ENCODE results near the gene SNX10.

SNX10 gene

GRCh38 chr7:26378016-26378415 lies 86.4 kb downstream of the SNX10 start:
- TF ChIP-seq EP300 (IDR thresholded peaks at IDR 0.05; ENCODE audit: borderline replicate concordance) (no peak), YY1 (IDR thresholded peaks at IDR 0.05; ENCODE audit: low read depth) (no peak), CREB1 (IDR thresholded peaks at IDR 0.05; ENCODE audit: low read depth) (no peak), EGR1 (IDR thresholded peaks at IDR 0.05) (no peak), RAD21 (IDR thresholded peaks at IDR 0.05; ENCODE audit: low read depth) (no peak), ZBTB7A (IDR thresholded peaks at IDR 0.05; ENCODE audit: low read depth) (no peak), REST (IDR thresholded peaks at IDR 0.05; ENCODE audit: low read depth) (no peak), USF1 (IDR thresholded peaks at IDR 0.05) (no peak), CEBPB (IDR thresholded peaks at IDR 0.05) (no peak), TAF1 (IDR thresholded peaks at IDR 0.05; ENCODE audit: low read depth) (no peak), TEAD4 (IDR thresholded peaks at IDR 0.05) (no peak), MAX (IDR thresholded peaks at IDR 0.05) (no peak), FOXM1 (IDR thresholded peaks at IDR 0.05; ENCODE audit: borderline replicate concordance, low read depth) (no peak), TCF12 (IDR thresholded peaks at IDR 0.05; ENCODE audit: low read depth) (no peak), NFIC (IDR thresholded peaks at IDR 0.05) (no peak)

GRCh38 chr7:26379711-26380110 lies 88.0 kb downstream of the SNX10 start:
- TF ChIP-seq REST (IDR thresholded peaks at IDR 0.05; ENCODE audit: low read depth) = no peak
- TF ChIP-seq EP300 (IDR thresholded peaks at IDR 0.05; ENCODE audit: borderline replicate concordance) = no peak
- TF ChIP-seq USF1 (IDR thresholded peaks at IDR 0.05) = no peak

- no peak for TF ChIP-seq MAX (IDR thresholded peaks at IDR 0.05)
- no peak for TF ChIP-seq TCF12 (IDR thresholded peaks at IDR 0.05; ENCODE audit: low read depth)
- no peak for TF ChIP-seq REST (IDR thresholded peaks at IDR 0.05; ENCODE audit: low read depth)
- no peak for TF ChIP-seq RAD21 (IDR thresholded peaks at IDR 0.05; ENCODE audit: low read depth)
- TF ChIP-seq EP300 (IDR thresholded peaks at IDR 0.05; ENCODE audit: borderline replicate concordance) = no peak
- TF ChIP-seq CEBPB (IDR thresholded peaks at IDR 0.05) = 0 out of 2 replicates have a peak, but pooled peaks have one; percentile 16
- no peak for TF ChIP-seq NFIC (IDR thresholded peaks at IDR 0.05)
- no peak for TF ChIP-seq USF1 (IDR thresholded peaks at IDR 0.05)
- no peak for TF ChIP-seq YY1 (IDR thresholded peaks at IDR 0.05; ENCODE audit: low read depth)
Measured at GRCh38 chr7:26381476-26382353, 90.1 kb downstream of the SNX10 start.

- TF ChIP-seq USF1 (IDR thresholded peaks at IDR 0.05) (peak; percentile 36; the same call in 1 of the 2 replicates), YY1 (IDR thresholded peaks at IDR 0.05; ENCODE audit: low read depth) (no peak)
Measured at GRCh38 chr7:26385240-26385639, 93.6 kb downstream of the SNX10 start.

Data from Ishikawa (cell line).